Activated CD4-positive, CD25-positive, alpha-beta regulatory T cell treated with anti-CD3 and anti-CD28 coated beads, Interleukin-2, amount 50 U/mL, for 72 hours (primary cell): ENCODE results near the gene SLC5A10.
"Not testable (repeated sequence)": the region's sequence is repeated elsewhere in the genome, so short reads cannot be mapped to it uniquely, and the experiment has no call there.

Experiments used
- DNase-seq: peaks from one replicate; pipeline ENCODE4 v3.0.0; 2021

SLC5A10 gene

DNA sequence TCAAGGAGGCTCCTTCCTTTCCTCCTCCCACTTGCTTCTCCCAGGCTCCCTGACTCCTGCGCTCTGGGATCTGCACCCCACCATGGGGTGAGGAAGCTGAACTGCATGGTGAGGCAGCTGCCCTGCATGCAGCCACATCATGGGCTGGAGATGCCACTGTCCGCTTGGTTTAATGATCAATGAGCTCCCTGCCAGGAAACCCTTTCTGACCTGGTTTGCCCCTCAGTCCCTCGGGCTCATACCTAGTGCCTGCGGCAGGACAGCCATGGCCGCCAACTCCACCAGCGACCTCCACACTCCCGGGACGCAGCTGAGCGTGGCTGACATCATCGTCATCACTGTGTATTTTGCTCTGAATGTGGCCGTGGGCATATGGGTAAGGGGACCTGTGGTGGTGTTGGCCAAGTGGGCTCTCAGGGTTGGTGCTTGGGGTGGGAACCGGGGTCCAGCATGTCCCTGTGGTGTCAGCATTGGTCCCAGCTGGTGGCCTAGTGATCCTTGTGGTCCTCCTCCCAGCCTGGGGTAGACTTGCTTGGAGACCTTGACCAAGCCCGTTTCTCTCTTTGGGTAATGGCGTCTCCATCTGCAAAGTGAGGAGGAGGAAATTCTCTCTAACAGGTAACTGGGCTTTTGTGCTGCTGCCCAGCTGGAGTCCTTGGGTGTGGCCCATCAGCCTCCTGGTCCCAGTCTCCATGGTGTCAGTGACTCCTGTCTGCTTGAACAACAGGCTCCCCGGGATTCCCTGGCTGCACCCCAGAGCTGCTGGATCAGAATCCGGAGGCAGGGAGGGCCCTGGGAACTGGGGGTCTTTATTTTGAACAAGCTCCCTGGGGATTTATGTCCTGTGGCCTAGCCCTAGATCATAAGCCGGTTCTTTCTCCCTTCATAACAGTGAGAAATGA lies at the start of gene SLC5A10:
SLC5A10 (plus strand) TSS at position 225 of the 902 bp plus-strand sequence; CDS start at position 266, 41 bp downstream.
- no peak for DNase-seq

GRCh38 chr17:18904482-18904881 lies 47.5 kb upstream of the SLC5A10 start:
- DNase-seq: no peak

- DNase-seq: no peak
Observed at GRCh38 chr17:18905226-18905625, 46.7 kb upstream of the SLC5A10 start.

DNA sequence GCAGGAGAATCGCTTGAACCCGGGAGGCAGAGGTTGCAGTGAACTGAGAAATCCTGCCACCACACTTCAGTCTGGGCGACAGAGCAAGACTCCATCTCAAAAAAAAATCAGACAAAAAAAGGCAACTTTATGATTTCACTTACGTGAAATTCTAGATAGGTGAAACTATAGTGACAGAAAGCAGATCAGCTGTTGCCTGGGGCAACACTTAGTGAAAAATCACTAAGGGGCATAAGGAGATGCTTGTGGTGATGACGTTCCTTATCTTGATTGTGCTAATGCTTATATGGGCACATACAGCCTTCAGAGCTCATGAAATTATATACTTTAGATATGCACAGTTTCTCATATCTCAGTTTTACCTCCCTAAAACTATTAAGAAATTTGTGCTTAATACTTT lies 41.6 kb upstream of the SLC5A10 start:
- no peak for DNase-seq

- DNase-seq: no peak
Observed at GRCh38 chr17:18910881-18911280, 41.1 kb upstream of the SLC5A10 start.

GRCh38 chr17:18916816-18917500 lies 35.0 kb upstream of the SLC5A10 start:
- DNase-seq: no peak

DNA sequence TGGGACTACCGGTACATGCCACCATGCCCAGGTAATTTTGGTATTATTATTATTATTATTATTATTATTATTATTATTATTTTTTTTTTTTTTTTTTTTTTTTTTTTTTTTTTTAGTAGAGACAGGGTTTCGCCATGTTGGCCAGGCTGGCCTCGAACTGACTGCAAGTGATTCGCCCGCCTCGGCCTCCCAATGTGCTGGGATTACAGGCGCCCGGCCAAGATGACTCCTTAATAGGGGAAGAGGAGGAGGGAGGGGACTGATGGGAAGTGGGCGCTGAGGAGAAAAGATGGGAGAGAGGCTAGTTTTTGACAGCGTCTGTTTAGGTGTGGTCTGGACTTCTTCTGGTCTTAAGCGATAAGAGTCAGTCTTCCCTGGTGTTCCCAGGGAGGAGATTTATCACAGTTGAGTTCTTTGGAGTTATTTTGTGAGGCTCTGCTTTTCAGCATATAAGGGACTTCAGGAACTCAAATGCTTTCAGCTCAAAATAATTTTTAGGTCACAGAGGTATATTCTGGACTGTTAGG lies 34.4 kb upstream of the SLC5A10 start:
- no peak for DNase-seq

- no peak for DNase-seq
Observed at GRCh38 chr17:18919963-18920362, 32.0 kb upstream of the SLC5A10 start.

- DNase-seq: no peak
Observed at GRCh38 chr17:18920911-18921441, 31.0 kb upstream of the SLC5A10 start.

GRCh38 chr17:18921485-18921884 lies 30.5 kb upstream of the SLC5A10 start:
- no peak for DNase-seq

GRCh38 chr17:18921912-18922451 lies 30.0 kb upstream of the SLC5A10 start:
- DNase-seq: no peak

DNA sequence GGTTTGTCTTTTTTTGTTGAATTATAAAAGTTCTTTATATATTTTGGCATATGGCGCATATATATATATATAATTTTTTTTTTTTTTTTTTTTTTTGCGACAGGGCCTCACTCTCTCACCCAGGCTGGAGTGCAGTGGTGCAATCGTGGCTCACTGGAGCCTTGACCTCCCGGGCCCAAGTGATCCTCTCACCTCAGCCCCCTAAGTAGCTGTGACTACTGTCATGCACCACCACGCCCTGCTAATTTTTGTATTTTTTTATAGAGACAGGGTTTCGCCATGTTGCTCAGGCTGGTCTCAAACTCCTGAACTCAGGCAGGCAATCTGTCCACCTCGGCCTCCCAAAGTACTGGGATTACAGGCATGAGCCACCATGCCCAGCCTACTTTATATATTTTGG lies 29.4 kb upstream of the SLC5A10 start:
- not testable (repeated sequence) for DNase-seq

- no peak for DNase-seq
Observed at GRCh38 chr17:18925187-18925586, 26.8 kb upstream of the SLC5A10 start.

DNA sequence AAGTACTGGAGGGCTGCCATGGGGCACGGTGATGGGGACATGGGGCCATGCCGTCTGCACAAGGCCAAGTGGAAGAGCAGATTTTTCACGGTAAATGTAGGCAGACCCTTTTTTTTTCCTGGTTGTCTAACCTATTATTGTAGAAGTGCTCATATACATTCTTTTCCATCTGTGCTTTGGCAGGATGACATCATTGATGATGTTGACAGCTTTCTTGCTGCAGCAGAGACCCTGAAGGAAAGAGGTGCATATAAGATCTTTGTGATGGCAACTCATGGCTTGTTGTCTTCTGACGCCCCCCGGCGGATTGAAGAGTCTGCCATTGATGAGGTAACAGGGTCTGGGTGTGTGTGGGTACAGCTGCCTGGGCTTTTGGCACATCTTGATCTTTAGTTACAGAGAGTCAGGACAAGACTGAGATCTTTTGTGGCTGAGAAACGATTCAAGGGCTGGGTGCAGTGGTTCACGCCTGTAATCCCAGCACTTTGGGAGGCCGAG lies 23.3 kb upstream of the SLC5A10 start:
- no peak for DNase-seq

- no peak for DNase-seq
Observed at GRCh38 chr17:18932360-18933055, 19.5 kb upstream of the SLC5A10 start.

DNA sequence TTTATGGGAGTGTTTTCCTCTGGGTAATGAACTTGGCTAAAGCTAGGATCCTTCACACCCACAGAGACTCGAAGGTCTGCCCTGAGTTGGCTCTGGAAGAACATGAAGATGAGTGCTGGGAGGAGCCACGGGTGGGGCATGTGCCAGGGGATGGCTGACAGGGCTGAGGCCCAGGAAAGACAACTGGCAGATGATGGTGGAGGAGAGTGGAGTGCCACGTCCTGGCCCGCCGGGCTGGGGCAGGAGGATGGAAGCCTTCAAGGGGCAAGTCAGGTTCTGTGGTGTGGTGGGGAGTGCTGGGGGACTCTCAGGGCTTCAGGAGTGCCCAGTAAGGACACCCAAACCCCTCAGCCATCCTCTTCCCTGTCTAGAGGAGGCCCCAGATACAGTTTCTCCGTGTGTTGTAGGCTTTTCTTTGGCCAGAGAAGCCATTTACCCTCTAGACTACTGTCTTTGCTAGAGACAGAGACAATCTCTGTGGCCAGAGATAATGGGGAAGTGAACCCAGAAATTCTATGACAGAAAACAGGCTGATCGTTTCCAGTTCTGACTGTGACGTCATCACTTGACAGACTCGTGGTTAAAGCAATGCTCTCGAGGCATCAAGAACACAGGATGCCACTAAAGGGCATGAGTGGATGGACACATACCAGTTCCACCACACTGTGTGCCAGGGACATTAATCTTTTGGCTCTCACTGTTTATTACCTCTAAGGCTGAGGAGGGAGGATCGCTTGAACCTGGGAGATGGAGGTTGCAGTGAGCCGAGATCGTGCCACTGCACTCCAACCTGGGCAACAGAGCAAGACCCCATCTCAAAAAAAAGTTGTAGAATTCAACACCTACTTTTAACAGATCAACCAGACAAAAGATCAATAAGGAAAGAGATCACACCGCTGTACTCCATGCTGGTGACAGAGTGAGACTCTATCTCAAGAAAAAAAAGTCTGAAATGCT lies 18.6 kb upstream of the SLC5A10 start:
- DNase-seq: no peak

DNA sequence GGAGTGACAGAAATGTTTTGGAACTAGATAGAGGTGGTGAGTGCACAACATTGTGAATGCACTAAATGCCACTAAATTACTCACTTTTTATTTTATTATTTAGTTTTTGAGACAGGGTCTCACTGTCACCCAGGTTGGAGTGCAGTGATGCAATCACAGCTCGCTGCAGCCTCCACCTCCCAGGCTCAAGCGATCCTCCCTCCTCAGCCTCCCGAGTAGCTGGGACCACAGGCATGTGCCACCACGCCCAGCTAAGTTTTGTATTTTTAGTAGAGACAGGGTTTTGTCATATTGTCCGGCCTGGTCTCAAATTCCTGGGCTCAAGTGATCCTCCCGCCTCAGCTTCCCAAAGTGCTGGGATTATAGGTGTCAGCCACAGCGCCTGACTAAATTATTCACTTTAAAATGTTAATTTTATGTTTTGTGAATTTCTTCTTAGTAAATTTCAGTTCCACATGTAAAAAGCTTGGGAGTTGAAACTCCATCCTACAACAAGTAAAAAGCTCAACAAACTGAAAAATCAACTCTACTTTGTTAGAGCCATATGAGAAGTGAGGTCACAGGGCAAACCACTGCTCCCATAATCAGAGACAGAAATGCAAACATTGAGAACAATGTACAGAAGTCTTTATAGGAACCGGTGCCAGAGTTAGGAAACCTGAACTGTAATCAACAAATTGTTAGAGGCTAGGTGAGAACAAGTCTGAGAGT lies 13.8 kb upstream of the SLC5A10 start:
- DNase-seq: no peak

DNA sequence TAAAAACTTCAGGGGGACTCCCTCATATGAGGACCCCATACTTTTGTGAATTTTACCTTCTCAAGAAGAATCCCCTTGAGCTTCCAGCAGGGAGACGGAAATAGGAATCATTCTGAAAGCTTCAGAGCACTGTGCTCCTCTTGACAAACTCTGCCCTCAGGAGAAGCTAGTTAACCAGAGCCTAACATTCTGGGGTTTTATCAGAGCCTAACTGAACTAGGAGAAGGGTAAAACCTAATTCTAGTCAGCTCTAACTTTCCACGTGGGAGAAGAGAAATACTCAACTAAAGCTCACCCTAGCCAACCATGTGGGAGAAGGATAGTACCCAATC lies 13.3 kb upstream of the SLC5A10 start:
- no peak for DNase-seq

DNA sequence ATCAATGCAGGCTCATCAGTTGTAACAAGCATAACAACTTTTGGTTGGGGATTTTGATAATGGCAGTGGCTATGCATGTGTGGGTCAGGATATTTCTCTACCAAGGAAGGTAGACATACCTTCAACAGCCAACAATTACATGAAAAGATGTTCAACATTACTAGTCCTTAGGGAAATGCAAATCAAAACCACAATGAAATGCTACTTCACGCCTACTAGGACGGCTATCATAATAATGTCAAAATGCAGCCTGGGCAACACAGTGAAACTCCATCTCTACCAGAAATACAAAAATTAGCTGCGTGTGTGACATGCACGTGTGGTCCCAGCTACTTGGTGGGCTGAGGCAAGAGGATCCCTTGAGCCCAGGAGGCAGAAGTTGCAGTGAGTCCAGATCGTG lies 7.3 kb upstream of the SLC5A10 start:
- no peak for DNase-seq

DNA sequence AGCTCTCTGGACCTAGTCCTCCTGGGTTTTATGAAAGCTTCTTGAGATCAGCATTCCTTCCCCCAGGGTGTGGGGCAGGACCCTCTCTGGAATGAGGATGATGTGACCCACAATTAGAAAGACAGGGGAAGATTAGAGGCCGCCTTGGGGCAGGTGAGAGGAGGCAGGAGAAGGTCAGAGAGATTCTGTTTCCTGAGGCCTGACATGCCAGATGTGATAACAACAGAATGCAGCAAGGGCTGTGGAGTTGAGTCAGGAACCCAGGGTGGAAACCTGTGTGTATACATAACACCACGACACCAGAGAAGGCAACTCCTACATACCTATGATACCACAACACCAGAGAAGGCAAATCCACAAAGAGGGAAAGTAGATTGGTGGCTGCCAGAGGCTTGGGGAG lies 5.4 kb upstream of the SLC5A10 start:
- no peak for DNase-seq

DNA sequence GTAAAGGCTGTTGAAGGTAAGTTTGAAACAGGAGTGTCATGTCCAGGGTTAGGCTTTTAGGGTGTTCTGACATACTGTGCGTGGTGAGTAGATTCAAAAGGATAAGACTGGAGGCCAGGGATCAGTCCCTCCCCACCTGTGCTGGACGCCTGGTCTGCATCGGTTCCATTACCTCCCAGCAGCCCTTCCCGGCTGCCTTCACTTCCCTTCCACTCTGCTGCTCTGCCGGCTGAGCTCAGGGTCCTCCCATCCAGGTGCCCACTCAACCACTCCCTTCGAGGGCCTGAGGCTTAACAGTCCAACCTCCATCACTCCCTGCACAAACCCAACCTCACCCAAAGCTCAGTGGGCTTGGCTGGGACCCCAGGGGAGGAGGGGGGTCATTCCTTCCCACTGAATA lies 4.1 kb upstream of the SLC5A10 start:
- no peak for DNase-seq
